Measurements from ENCODE around the gene WAS.

DNA sequence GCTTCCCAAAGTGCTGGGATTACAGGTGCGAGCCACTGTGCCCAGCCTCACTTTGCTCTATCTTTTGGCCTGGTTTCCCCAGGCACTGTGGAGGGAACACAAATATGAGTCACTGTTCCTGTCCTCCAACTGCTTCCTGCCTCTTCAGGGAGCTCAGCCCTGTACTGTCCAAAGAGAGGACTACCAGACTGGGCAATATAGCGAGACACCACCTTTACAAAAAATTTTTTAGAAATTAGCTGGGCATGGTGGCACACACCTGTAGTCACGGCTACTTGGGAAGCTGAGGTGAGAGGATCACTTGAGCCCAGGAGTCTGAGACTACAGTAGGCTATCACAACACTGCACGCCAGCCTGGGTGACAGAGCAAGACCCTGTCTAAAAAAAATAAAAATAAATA, 16.9 kb upstream of the WAS start:
- no peak for TF ChIP-seq POLR2A (IDR thresholded peaks at IDR 0.05; ENCODE audit: low read depth, low read length)
- TF ChIP-seq TAF1 (IDR thresholded peaks at IDR 0.05; ENCODE audit: borderline replicate concordance, low read depth, low read length), result no peak
- no peak for TF ChIP-seq POLR2AphosphoS5 (IDR thresholded peaks at IDR 0.05; ENCODE audit: low read depth, low read length)
